22Rv1 (cell line): ENCODE measurements around the gene TNRC6A.

ENCODE experiments used
- CTCF ChIP-seq: fragments of 450-650 bp; IDR thresholded peaks from 2 replicates; pipeline ENCODE4 v1.5.1; 2017; ENCODE audit warnings: mild to moderate bottlenecking
- ZFX ChIP-seq: fragments of 450-650 bp; IDR thresholded peaks from 2 replicates; pipeline ENCODE4 v1.6.1; 2017; ENCODE audit warnings: antibody characterized with exemption, borderline replicate concordance

GRCh38 chr16:24699151-24699723, 30.2 kb upstream of the TNRC6A start:
- TF ChIP-seq CTCF: no peak
- TF ChIP-seq ZFX: no peak
